ENCODE results near the gene PGAP2. TPM values are rescaled to one million over a fixed set of nuclear protein-coding genes. Genes with fewer than 3 reads are reported as not detected.

The PGAP2 gene
- total and polyA plus RNA-seq, 10 of the 15 experiments (the other 5 are each of a cell fraction or from before 2014, with no cell fraction given) = 12.3 to 37.4 (median 31.9) TPM

DNA sequence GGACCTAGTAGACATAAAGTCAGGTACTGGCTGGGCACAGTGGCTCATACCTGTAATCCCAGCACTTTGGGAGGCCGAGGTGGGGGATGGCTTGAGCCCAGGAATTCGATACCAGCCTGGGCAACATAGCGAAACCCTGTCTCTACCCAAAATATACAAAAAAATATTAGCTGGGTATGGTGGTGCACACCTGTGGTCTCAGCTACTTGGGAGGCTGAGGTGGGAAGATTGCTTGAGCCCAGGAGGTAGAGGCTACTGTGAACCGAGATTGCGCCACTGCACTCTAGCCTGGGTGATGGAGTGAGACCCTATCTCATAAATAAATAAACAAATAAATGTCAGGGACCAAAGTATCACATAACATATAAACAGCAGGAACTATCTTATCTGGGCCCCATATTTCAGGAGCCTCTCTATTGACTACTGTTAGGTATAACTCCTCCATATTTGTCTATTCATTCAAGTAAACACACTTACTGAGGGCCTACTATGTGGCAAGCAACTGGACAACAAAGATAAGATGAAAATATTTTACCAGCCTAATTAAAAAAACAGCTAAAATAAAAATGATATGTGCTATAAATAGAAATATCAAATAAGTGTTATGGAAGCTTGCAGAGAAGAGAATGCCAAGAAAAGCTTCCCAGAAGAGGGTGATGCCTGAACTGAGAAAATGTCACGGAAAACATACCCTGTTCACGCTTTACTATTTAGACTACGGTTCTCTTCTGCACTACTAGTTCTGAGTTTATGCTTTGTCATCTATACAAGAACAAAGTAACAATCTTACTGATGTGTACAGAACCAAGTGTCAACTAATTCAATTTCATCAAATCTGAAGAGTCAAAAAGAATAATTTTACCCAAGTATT lies 13.0 kb upstream of the PGAP2 start:
- FAIRE-seq = no peak
- H3K4me3 ChIP-seq = peak overlapping the region; percentile 91

More for the DNA sequence above, 13.0 kb upstream of the PGAP2 start:
- ChIA-PET POLR2A (interaction anchor here (3.7 to 4.7 kb wide), 2 partner anchors 11 to 44 kb away, joined by 22 to 27 read pairs; partner anchors contain the start of gene RHOG), RAD21 (ENCODE audit: unreplicated experiment) (interaction anchor here (0.8 to 3.6 kb wide), 6 partner anchors 9 to 277 kb away, joined by 3 to 22 read pairs (median 4); partner anchors contain the start of genes PGAP2 and RHOG), CTCF (interaction anchor here (1.2 to 3.3 kb wide), 4 partner anchors 11 to 46 kb away, joined by 3 to 19 read pairs (median 10); partner anchors contain the start of gene PGAP2), SMC1A (ENCODE audit: uncharacterized antibody, unreplicated experiment) (interaction anchor here (0.8 to 4.0 kb wide), 7 partner anchors 10 to 278 kb away, joined by 3 to 26 read pairs (median 3); partner anchors contain the start of gene PGAP2)
- BruUV-seq (replicated peaks) = TSS peak; percentile 80
- no peaks in the 10 kb centered on the region; the same call in 2 of the 3 replicates for H3K9me3 ChIP-seq (replicated peaks; ENCODE audit: control insufficient read depth, insufficient read depth, low read length)
- H3K36me3 ChIP-seq (ENCODE audit: control insufficient read depth in 2 of 2, insufficient read depth in 2 of 2, low read length in 1 of 2) = peaks cover 0 to 8% of the 10 kb centered on the region in 2 experiments; a peak in 3 of 4 replicates
- H3K27me3 ChIP-seq (replicated peaks in 1 of 2; ENCODE audit: control insufficient read depth in 2 of 2, insufficient read depth in 2 of 2, low read length in 1 of 2) = no peaks in the 10 kb centered on the region
- ATAC-seq (no peak), DNase-seq (ENCODE audit: low read depth, low spot score) (no peak)
- in situ Hi-C loops (cut with MboI) = no loop called here
- intact Hi-C loops (cut with micrococcal nuclease; ENCODE audit: unreplicated experiment) = loop anchor here (2.0 kb wide), 1 partner anchor 45 kb away; the partner anchor contains the start of gene RHOG
- peaks cover 57% of the 10 kb centered on the region for H3K79me2 ChIP-seq (ENCODE audit: control insufficient read depth, insufficient read depth, low read length)
- H2AFZ ChIP-seq (ENCODE audit: control insufficient read depth, low read depth, low read length) = no peak overlapping the region
- H3K4me1 ChIP-seq (ENCODE audit: control insufficient read depth, insufficient read depth, low read length) = peaks cover 7% of the 10 kb centered on the region; the same call in 1 of the 2 replicates
- H4K20me1 ChIP-seq (ENCODE audit: control insufficient read depth, insufficient read depth) = no peaks in the 10 kb centered on the region; the same call in 1 of the 2 replicates
- H3K9ac ChIP-seq (ENCODE audit: control insufficient read depth, insufficient read depth, low read length) = no peak overlapping the region; the same call in 1 of the 2 replicates
- WGBS (ENCODE audit: insufficient coverage, insufficient replicate concordance, low lambda C conversion rate, missing lambda C conversion rate) = 68% methylated on average over 8 of the region's 8 CpGs
- no peak for TF ChIP-seq YY1 (IDR thresholded peaks at IDR 0.05; ENCODE audit: low read depth, low read length)
- no peak for TF ChIP-seq ASH2L (IDR thresholded peaks at IDR 0.05; ENCODE audit: borderline replicate concordance, low read depth)
- TF ChIP-seq POLR2A (IDR thresholded peaks at IDR 0.05; ENCODE audit: low read depth, low read length) = no peak
- TF ChIP-seq LARP7 (IDR thresholded peaks at IDR 0.05) = no peak
- TF ChIP-seq, protein P1, sequence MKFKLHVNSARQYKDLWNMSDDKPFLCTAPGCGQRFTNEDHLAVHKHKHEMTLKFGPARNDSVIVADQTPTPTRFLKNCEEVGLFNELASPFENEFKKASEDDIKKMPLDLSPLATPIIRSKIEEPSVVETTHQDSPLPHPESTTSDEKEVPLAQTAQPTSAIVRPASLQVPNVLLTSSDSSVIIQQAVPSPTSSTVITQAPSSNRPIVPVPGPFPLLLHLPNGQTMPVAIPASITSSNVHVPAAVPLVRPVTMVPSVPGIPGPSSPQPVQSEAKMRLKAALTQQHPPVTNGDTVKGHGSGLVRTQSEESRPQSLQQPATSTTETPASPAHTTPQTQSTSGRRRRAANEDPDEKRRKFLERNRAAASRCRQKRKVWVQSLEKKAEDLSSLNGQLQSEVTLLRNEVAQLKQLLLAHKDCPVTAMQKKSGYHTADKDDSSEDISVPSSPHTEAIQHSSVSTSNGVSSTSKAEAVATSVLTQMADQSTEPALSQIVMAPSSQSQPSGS (IDR thresholded peaks at IDR 0.05; ENCODE audit: low read length) = no peak
- TF ChIP-seq NR2C2 (IDR thresholded peaks at IDR 0.05; ENCODE audit: borderline replicate concordance, control insufficient read depth, insufficient read length, low read depth) = no peak
- no peak for TF ChIP-seq CEBPZ (IDR thresholded peaks at IDR 0.05; ENCODE audit: low read depth, low read length)
- no peak for TF ChIP-seq BACH1 (IDR thresholded peaks at IDR 0.05; ENCODE audit: borderline replicate concordance)
- TF ChIP-seq ATF3 (IDR thresholded peaks at IDR 0.05; ENCODE audit: borderline replicate concordance, extremely low read depth, low read depth, low read length) = no peak
- no peak for TF ChIP-seq POLR2AphosphoS5 (IDR thresholded peaks at IDR 0.05; ENCODE audit: low read length)
- no peak for TF ChIP-seq ZNF24 (IDR thresholded peaks at IDR 0.05)
- no peak for TF ChIP-seq ZSCAN29 (IDR thresholded peaks at IDR 0.05)
- H3K27ac ChIP-seq (ENCODE audit: control insufficient read depth, insufficient read depth) = no peak overlapping the region
- H3K4me2 ChIP-seq (ENCODE audit: control insufficient read depth, insufficient read depth) = peak overlapping the region; percentile 89

Data from GM12878 (cell line).